Thoracic aorta (tissue), 2 donors: ENCODE measurements around the gene CD84. TPM values are rescaled to one million over a fixed set of nuclear protein-coding genes. Genes with fewer than 3 reads are reported as not detected.
"Not testable (repeated sequence)": the region's sequence is repeated elsewhere in the genome, so short reads cannot be mapped to it uniquely, and the experiment has no call there.

ENCODE experiments used
- ATAC-seq: fragments of 150-250 bp; one replicate; pipeline ENCODE4 v1.8.0; 2017; ENCODE audit warnings: low read depth; ENCODE audit not compliant: insufficient number of reproducible peaks, low FRiP score
- DNase-seq: peaks from one replicate; pipeline ENCODE4 v3.0.0-alpha.2; 2020; ENCODE audit warnings: low spot score
- H3K27ac ChIP-seq, 2 donors: fragments of 200-600 bp; sonication (generic); 1 replicate in 1 of 2; 2 replicates in 1 of 2; pipeline ENCODE4 v1.5.1; 2016; ENCODE audit warnings: mild to moderate bottlenecking in 2 of 2, moderate library complexity in 2 of 2
- H3K27me3 ChIP-seq: fragments of 200-600 bp; sonication (generic); replicated peaks from 2 replicates; pipeline ENCODE4 v1.6.0; 2016; ENCODE audit warnings: mild to moderate bottlenecking; ENCODE audit not compliant: insufficient read depth
- H3K36me3 ChIP-seq: fragments of 200-600 bp; sonication (generic); one replicate; pipeline ENCODE4 v1.5.1; 2016
- H3K4me1 ChIP-seq, 2 donors: fragments of 200-600 bp; sonication (generic); 1 replicate in 1 of 2; 2 replicates in 1 of 2; pipeline versions ENCODE4 v1.5.1 to v1.6.0; 2016; ENCODE audit warnings: low read depth in 2 of 2, mild to moderate bottlenecking in 1 of 2; ENCODE audit not compliant: control insufficient read depth in 1 of 2
- H3K4me3 ChIP-seq: fragments of 200-600 bp; sonication (generic); 2 replicates; pipeline ENCODE4 v1.5.1; 2016; ENCODE audit warnings: mild to moderate bottlenecking
- H3K9me3 ChIP-seq: fragments of 200-600 bp; sonication (generic); 2 replicates; pipeline ENCODE4 v1.5.1; 2016
- total RNA-seq, 2 donors: library from RNA; depleted of rRNA; stranded (reverse); fragments of >200 nt; gene quantifications; one replicate each; pipeline versions ENCODE4 v1.1.0 to v1.2.3, GENCODE V29; 2016
- TF ChIP-seq, protein P1 (sequence below): fragments of 200-600 bp; sonication (generic); IDR thresholded peaks from one replicate; pipeline ENCODE4 v1.5.1; 2019; ENCODE audit warnings: antibody characterized with exemption

Gene CD84, protein sequence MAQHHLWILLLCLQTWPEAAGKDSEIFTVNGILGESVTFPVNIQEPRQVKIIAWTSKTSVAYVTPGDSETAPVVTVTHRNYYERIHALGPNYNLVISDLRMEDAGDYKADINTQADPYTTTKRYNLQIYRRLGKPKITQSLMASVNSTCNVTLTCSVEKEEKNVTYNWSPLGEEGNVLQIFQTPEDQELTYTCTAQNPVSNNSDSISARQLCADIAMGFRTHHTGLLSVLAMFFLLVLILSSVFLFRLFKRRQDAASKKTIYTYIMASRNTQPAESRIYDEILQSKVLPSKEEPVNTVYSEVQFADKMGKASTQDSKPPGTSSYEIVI
- total RNA-seq: 10 to 100 TPM; 11.6 to 12.7 TPM

DNA sequence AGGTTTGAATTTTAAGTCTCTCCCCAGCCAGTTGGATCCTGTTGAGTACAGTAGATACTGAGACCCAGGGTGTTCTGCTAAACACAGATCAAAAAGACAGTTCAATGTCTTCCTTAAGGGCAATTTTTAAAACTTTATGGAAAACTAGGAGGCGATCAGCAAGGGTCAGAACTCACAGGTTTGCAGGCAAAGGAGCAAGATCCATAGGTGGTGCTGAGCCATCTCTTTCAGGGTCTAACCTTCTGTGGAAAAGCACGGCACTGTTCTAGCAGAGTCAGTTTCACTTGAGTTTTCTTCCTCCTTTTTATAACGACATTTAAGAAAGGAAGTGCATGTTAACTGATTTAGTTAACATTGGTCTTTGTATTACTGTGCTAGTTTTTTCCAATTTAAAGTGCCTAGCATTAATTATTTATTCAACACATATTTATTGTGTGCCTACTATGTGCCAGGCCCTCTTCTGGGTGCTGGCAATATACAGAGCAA lies at the start of gene CD84:
TSS of gene CD84 (minus strand) at position 281 of the 486 bp plus-strand sequence. CDS start at position 222, 59 bp downstream.
- H3K9me3 ChIP-seq: no peaks in the 10 kb centered on the region
- no peaks in the 10 kb centered on the region for H3K4me1 ChIP-seq
- H3K27me3 ChIP-seq: no peaks in the 10 kb centered on the region
- ATAC-seq (no peak), DNase-seq (no peak)
- no peaks in the 10 kb centered on the region for H3K36me3 ChIP-seq
- H3K27ac ChIP-seq: peak within 1 kb of the TSS in 1 of 2 donors; percentile 48
- peak within 1 kb of the TSS; percentile 58 for H3K4me3 ChIP-seq
- TF ChIP-seq, protein P1, sequence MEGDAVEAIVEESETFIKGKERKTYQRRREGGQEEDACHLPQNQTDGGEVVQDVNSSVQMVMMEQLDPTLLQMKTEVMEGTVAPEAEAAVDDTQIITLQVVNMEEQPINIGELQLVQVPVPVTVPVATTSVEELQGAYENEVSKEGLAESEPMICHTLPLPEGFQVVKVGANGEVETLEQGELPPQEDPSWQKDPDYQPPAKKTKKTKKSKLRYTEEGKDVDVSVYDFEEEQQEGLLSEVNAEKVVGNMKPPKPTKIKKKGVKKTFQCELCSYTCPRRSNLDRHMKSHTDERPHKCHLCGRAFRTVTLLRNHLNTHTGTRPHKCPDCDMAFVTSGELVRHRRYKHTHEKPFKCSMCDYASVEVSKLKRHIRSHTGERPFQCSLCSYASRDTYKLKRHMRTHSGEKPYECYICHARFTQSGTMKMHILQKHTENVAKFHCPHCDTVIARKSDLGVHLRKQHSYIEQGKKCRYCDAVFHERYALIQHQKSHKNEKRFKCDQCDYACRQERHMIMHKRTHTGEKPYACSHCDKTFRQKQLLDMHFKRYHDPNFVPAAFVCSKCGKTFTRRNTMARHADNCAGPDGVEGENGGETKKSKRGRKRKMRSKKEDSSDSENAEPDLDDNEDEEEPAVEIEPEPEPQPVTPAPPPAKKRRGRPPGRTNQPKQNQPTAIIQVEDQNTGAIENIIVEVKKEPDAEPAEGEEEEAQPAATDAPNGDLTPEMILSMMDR: no peak

DNA sequence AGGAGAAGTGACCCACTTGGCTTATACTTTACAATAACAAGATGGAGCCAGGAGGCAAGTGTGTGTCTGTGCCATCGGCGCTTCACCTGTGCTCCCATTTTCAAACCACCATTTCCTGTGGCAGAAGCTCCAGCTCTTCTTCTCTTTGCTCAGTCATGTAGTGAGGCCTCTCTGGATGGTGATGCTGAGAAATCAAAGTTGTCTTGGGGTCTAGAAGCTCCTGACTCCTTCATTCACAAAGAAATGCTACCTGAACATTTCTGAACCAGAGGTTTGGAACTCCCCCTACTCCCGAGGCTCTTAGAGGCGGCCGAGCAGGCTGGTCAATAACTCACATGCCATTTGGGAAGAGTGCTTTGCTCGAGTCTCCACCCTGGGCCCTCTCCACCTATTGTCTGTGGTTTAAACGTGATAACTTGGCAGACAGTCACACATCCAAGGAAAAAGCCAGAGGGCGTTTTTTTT lies 49.5 kb upstream of the CD84 start:
- TF ChIP-seq, protein P1: no peak
- H3K27ac ChIP-seq: no peak overlapping the region
- DNase-seq: no peak

DNA sequence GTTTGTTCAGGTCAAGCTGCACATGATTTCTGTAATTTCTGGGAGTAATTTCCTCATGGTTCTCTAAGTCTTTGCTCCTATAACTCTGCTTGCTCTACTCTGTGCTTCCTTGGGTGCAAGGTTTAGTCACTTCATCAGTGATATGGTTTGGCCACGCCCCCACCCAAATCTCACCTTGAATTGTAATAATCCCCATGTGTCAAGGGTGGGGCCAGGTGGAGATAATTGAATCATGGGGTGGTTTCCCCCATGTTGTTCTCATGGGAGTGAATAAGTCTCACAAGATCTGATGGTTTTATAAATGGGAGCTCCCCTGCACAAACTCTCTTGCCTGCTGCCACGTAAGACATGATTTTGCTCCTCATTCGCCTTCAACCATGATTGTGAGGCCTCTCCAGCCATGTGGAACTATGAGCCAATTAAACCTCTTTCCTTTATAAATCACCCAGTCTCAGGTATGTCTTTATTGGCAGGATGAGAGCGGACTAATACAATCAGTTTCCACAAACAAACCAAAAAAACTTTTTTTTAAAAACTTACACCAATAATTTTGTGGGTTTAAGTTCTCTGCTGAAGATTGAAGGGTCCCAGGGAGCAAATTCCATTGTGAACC lies 48.5 kb upstream of the CD84 start:
- not testable (repeated sequence) for H3K36me3 ChIP-seq, ATAC-seq, H3K27ac ChIP-seq, H3K9me3 ChIP-seq, DNase-seq, H3K4me3 ChIP-seq, H3K27me3 ChIP-seq, H3K4me1 ChIP-seq

More for the DNA sequence above, 49.5 kb upstream of the CD84 start:
- no peaks in the 10 kb centered on the region for H3K4me1 ChIP-seq
- ATAC-seq: no peak
- no peaks in the 10 kb centered on the region for H3K9me3 ChIP-seq
- no peak overlapping the region for H3K4me3 ChIP-seq
- H3K27me3 ChIP-seq: no peaks in the 10 kb centered on the region
- H3K36me3 ChIP-seq: no peaks in the 10 kb centered on the region

DNA sequence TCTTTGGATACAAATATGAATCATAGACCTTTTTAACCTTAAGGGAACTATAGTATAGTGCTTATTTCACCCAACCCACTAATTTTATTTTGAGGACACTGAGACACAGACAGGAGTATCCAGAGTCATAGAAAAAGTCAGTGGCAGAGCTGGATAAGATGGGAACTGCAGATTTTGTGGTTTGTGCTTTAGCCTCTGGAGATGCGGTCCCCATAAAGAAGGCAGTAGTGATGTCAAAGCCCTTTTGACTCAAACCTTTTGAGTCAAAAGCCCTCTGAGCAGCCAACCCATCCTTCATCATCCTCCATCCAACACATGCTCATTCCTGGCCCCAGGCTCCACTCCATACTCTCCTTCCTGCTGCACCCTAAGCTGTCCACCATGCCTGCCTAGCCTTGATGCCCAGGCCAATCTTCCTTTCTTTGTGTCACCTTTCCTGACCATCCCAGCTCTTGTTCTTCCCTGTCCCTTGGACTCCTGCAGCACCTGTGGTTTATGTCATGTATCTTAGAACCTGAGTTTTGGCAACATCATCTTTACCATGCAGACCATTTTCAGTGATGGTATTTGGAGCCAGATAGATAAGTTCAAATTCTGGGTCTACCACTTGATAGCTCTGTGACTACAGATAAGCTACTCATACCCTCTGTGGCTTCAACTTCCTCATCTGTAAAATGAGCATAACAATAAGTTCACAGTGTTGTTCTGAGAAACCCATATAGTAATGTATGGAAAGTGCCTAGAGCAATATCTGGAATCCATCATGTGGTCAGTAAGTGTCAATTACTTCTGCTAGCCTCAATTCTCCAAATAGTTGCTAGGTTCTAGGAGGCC lies 47.4 kb upstream of the CD84 start:
- no peaks in the 10 kb centered on the region for H3K36me3 ChIP-seq
- ATAC-seq (no peak), DNase-seq (no peak)
- TF ChIP-seq, protein P1: no peak
- no peaks in the 10 kb centered on the region for H3K27me3 ChIP-seq
- no peaks in the 10 kb centered on the region for H3K4me1 ChIP-seq
- no peak overlapping the region for H3K27ac ChIP-seq
- H3K4me3 ChIP-seq: no peak overlapping the region
- H3K9me3 ChIP-seq: no peaks in the 10 kb centered on the region

DNA sequence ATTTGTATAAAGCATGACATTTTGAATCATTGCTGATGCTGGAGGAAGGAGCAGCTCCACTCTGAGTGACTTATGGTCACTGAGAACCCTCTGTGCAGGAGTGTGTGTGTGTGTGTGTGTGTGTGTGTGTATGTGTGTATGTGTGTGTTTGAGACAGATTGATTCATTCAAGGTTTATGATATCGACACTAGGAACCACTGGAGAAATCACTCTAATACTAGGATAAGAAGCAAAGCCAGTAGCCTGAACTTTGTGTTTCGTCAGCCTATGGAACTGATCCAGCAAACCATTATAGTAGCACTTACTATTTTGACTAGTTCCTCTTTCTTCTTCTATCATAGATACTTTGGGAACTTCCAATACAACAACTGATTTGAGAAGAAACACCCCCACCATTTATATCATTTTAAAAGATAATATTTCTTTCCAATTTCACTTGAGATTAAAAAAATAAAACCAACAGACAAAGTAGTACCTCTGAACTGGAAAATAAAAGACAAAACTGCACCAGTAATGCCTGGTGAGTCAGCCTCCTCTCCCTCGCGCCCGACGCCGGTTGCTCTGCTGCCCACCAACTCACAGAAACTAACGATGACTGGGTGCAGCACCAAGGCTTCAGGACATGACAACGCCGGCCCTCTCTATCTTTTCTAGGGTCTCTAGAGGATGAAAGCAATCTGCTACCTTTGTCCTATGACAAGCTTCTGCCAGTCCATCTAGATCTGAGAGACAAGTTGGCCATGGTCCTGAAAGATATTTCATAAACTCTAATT lies 46.6 kb upstream of the CD84 start:
- H3K9me3 ChIP-seq: no peaks in the 10 kb centered on the region
- H3K4me1 ChIP-seq: no peaks in the 10 kb centered on the region
- H3K27ac ChIP-seq: no peak overlapping the region
- ATAC-seq (no peak), DNase-seq (no peak)
- H3K27me3 ChIP-seq: no peaks in the 10 kb centered on the region
- no peaks in the 10 kb centered on the region for H3K36me3 ChIP-seq
- TF ChIP-seq, protein P1: no peak
- no peak overlapping the region for H3K4me3 ChIP-seq
